GM08714 (cell line): ENCODE results near the gene SYT14.
"Not testable (repeated sequence)": the region's sequence is repeated elsewhere in the genome, so short reads cannot be mapped to it uniquely, and the experiment has no call there.

Source experiments
- H3K4me3 ChIP-seq: fragments of 200-500 bp; sonication (Bioruptor generic); 2 replicates; pipeline ENCODE4 v1.5.1; 2014; ENCODE audit warnings: mild to moderate bottlenecking, low read length, inconsistent platforms
- ZNF274 ChIP-seq: IDR thresholded peaks from 2 replicates; pipeline ENCODE4 v1.6.1; 2012; ENCODE audit warnings: mild to moderate bottlenecking, low read depth, low read length

SYT14 gene

DNA sequence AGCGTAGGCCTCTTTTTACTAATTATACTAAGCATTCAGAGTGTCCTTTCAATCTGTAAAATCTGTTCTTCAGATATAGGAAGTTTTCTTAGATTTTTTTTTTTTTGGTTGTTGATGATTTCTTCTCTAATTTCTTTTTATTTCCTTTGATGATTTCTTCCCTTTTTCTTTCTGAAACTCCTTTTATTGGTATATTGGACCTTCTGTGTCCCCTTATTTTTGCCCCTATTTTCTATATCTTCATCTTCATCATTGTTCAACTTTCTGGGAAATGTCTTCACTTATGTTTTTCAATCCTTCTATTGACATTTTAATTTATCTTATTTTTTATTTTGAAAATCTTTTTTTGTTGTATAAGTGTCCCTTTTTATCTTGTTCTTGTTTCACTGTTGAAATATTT, 17.2 kb upstream of the SYT14 start:
- no peak overlapping the region for H3K4me3 ChIP-seq
- TF ChIP-seq ZNF274: no peak

DNA sequence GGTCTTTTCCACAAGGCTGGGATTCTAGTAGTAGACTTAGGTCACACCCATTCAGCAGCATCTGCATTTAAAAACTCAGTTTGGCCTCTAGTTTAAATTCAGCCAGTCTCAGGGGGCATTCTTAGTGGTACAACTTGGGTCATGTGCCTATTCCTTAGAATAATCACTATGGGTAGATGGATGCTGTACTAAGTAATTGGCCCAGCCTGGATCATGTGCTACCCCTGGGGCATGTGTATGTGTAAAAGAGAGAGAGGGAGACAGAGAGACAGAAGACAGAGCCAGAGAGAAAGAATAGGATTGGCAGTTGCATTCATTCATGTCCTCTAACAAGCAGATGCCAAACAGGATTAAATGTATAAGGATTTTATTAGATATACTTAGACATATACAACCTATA, 13.6 kb upstream of the SYT14 start:
- TF ChIP-seq ZNF274: no peak
- H3K4me3 ChIP-seq: no peak overlapping the region

DNA sequence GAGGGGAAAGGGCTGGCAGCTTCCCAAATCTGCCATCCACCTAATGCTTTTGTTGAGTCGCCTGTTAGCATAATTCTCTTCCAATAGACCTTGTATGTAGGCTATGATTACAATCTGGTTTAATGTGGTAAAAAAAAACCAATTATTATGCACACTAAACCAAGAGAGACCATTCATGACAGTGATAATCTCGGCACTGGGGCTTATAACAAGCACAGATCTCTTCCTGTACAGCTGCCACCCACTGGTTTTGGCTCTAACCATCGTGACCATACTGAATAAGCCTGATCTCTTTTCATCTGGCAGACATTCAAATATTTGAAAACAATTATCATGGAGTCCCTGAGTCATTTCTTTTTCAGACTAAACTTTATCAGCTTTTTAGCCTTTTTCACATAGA, 12.0 kb upstream of the SYT14 start:
- TF ChIP-seq ZNF274: no peak
- no peak overlapping the region for H3K4me3 ChIP-seq

DNA sequence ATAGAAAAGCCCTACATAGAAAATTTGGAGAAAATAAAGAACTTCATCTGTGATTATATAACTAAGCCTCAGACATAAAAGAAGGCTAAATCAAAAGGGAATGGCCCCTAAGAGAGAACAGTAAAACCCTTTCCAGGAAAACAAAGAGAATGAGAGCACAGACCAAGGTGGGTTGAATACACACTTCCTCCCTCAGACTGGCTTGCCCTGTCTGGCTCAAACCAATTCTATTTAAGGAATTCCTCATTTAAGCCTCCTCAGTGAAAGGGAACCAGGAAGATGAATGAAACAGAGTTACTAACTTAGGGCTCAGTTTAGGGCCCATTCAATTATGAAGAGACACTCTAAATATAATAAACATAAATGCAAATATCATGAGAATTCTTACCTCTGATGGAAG, 10.6 kb upstream of the SYT14 start:
- no peak for TF ChIP-seq ZNF274
- H3K4me3 ChIP-seq: no peak overlapping the region

DNA sequence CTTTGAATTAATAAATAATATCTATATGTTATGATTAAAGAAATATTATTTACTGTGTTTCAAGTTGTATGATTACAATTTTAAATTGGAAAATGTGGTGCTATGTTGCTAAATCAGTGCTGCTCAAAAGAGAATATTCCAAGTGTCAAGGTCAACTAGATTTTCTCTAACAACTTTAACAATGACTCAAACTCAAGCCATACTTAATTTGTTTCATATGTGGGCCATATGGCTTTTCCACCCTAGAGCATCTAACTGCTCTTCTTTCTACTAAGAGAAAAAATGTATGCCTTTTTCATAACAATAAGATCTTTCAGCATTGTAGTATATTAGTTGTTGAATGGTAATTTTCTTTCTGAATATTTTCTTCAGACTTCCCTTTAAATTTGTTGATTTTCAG, 8.3 kb upstream of the SYT14 start:
- H3K4me3 ChIP-seq: no peak overlapping the region
- no peak for TF ChIP-seq ZNF274

DNA sequence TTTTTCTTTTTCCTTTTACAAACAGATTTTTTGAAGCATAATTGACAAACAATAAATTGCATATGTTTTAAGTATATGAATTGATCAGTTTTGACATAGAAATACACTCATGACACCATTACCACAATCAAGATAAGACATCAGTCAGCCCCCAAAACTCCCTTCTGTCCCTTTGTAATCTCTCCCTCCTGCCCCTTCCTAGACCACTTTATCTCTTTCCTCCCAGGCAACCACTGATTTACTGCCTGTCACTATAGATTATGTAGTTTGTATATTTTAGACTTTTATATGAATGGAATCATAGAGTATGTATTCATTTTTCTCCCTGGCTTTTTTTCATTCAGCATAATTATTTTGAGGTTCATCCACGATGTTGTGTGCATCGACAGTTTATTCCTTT, 6.9 kb upstream of the SYT14 start:
- TF ChIP-seq ZNF274: no peak
- H3K4me3 ChIP-seq: no peak overlapping the region

DNA sequence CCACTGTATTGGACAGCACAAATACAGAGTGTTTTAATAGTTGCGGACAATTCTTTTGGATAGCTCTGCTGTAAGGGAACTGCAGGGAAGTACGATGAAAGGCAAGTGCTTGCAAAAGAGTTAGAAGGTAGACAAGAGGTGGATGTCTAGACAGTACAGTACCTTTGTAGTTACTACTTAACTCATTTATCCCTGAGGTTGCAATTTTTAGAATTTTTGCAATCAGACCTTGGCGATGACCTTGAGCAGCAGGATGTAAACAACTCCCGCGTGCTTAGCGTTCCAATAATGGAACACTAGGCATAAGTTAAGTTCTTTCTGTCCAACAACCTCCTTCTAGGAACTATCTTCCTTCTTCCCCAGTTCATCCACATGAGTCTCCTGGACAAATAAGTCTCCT, 1.9 kb upstream of the SYT14 start:
- no peak for TF ChIP-seq ZNF274
- H3K4me3 ChIP-seq: no peak overlapping the region

DNA sequence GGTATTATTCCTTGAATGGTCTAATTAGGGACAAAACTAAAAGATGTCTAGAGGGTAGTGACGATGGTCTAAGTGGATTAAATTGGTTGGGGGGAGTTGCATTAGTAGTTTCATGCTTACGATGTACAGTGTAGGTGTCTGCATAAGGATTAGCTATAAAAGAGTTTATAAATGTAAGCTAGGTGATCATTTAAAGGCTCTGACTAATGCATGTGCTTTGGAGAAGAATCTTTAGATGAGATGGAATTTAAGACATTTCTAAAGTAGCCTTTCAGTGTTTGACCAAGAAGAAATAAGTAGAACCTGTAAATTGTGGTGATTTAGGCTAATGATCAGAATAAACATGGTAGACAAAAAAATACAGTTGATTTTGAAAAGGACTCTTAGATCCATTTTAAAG, 7.4 kb downstream of the SYT14 start:
- TF ChIP-seq ZNF274: no peak
- no peak overlapping the region for H3K4me3 ChIP-seq

DNA sequence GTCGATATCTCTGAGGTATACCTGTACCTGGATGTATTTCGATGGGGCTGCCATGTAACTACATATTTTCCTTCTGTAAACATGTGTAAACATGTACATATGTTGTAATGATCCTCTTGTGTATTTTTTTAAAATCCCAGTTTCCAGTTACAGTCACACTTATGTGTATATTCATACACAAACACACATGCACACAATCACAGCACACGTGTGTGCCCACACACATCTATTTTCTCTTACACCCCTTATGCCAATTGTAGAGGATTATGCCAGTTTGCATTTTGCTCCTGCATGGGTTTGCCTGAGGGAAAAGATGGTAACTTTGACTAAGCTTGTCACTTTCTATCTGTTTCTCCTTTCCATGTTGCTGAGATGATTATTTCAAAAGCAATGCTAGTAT, 10.1 kb downstream of the SYT14 start:
- TF ChIP-seq ZNF274: no peak
- no peak overlapping the region for H3K4me3 ChIP-seq

DNA sequence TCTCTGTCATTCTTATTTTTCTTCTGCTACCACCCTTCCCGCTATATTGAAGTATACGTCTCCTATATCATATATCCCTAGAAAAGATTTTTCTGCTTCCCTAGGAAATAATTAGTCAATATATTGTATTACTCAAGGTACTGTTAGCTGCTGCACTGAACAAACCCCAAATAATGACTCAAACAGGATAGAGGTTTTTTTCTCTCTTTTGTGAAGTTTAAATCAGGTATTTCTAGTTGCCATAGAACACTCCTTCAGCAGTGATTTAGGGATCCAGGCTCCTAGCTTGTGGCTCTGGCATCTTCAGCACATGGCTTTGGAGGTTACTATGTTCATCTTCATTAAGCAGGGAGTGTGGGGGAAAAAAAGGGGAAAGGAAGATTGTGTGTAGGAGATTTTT, 18.1 kb downstream of the SYT14 start:
- no peak for TF ChIP-seq ZNF274
- H3K4me3 ChIP-seq: no peak overlapping the region

DNA sequence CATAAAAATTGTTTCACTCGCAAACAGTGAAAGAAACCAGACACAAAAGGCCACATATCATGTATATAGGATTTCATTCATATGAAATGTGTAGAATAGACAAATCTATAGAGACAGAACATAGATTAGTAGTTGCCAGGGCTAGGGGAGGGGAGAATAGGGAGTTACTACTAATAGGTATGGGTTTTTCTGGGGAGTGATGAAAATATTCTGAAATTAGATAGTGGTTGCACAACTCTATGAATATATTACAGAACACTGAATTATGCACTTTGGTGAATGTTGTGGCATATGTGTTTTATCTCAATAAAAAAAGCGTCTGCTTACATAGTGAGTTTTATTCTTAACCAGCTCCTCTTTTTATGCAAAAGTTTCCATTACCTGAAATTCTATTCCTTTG, 21.6 kb downstream of the SYT14 start:
- H3K4me3 ChIP-seq: no peak overlapping the region
- no peak for TF ChIP-seq ZNF274

DNA sequence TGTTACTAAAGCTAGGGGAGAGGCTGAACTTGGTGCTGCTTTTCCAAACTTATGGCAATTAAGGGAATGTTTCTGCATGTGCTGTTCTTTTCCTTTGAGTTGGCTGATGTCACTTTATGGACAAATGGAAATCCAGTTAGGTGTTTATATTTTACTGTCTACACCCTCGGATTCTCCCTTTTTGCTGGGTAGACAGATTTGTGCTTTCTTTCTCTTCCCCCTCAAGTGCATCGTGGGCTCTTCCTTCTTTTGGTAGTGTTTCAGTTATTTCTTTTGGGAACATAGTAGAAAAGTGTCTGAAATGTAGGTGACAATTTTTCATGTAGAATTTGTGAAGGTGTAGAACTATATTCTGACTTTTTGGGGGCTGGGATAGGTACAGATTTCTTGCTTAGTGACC, 22.9 kb downstream of the SYT14 start:
- H3K4me3 ChIP-seq: no peak overlapping the region
- TF ChIP-seq ZNF274: no peak

DNA sequence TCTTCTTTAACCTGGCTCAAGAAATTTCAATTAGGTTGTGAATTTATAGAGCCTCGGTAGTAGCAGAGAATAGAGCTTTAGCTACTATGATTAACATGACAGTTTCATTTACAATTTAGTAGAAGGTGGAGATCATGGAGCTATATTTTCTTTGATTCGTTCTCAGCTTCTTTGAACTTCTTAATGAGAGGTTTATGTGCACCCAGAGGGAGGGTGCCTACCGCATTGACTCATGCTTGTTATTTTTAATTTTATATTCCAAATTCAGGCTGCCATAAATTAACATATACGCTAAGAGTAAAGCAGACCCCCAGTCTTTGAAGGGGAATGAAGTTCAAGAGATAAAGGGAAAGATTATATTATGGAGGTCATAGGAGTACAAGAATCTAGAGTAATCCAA, 24.4 kb downstream of the SYT14 start:
- no peak overlapping the region for H3K4me3 ChIP-seq
- no peak for TF ChIP-seq ZNF274

DNA sequence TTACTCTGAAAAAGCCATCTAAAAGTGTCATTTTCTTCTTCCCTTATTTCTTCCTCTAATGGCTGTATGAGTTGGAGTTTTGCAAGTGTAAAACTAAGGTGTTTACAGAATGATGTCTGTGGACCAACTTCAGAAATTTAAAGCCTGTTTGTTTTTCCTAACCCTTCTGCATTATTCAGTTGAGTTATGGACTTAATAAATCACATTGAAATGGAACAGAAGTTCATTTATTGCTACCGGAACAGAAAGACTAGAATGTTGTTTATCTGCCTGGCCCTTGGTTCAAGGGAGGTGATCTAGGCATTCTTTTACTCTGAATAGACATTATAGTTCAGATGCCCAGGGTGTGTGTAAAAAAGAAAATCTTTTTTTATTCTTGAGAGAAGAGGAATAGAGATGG, 24.8 kb downstream of the SYT14 start:
- no peak for TF ChIP-seq ZNF274
- H3K4me3 ChIP-seq: no peak overlapping the region

DNA sequence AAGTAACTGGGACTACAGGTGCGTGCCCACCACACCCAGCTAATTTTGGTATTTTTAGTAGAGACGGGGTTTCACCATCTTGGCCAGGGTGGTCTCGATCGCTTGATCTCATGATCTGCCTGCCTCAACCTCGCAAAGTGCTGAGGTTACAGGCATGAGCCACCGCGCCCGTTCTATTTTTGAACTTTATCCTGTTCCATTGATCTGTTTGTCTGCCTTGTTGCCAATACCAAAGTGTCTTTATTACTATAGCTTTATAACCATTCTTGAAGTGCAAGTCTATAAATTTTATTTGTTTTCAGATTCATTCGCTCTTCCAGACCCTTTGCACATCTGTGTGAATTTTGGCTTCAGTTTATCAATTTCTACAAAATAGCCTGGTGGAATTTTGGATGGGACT, 28.0 kb downstream of the SYT14 start:
- TF ChIP-seq ZNF274: no peak
- no peak overlapping the region for H3K4me3 ChIP-seq

DNA sequence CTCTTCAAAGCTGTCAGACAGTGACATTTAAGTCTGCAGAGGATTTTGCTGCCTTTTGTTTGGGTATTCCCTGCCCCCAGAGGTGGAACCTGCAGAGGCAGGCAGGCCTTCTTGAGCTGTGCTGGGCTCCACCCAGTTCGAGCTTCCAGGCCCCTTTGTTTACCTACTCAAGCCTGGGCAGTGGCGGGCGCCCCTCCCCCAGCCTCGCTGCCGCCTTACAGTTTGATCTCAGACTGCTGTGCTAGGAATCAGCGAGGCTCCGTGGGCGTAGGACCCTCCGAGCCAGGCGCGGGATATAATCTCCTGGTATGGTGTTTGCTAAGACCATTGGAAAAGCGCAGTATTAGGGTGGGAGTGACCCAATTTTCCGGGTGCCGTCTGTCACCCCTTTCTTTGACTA, 40.7 kb downstream of the SYT14 start:
- H3K4me3 ChIP-seq: not testable (repeated sequence)

DNA sequence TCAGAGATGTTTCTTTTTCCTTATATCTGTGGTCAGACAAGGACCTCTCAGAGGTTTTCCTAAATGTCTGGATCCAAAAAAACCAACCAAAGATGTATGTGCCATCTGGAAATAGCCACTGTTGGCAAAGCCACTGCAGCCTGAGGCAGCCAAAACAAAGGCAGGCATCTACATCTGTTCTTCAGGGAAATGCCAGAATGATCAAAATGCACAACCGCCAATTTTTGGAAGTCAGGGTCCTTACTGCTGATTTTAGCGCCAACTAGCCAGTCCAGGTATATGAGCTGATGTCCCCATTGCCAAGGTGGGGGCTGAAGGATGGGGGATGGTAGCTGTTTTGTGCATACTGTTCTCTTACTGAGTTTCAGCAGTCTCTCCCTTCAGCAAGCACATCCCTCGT, 45.9 kb downstream of the SYT14 start:
- no peak for TF ChIP-seq ZNF274
- H3K4me3 ChIP-seq: no peak overlapping the region
